Activated CD8-positive, alpha-beta memory T cell treated with anti-CD3 and anti-CD28 coated beads, Interleukin-2, amount 10 ng/mL, durations not matched to agents 7 days and 5 days (primary cell): ENCODE results near the gene PRICKLE1. TPM values are rescaled to one million over a fixed set of nuclear protein-coding genes. Genes with fewer than 3 reads are reported as not detected.

Source experiments
- ATAC-seq: fragments of 150-1000 bp; cut with Tn5 transposase; one replicate; pipeline ENCODE4 v1.10.0; 2021; ENCODE audit warnings: moderate library complexity
- CTCF ChIA-PET: fragments of 350-600 bp; sonication (Branson Sonifier 250); formaldehyde crosslinking; loops from one replicate; lab custom pipeline; 2021; ENCODE audit warnings: antibody characterized with exemption; lab: Charles Lee
- DNase-seq: peaks from one replicate; pipeline ENCODE4 v3.0.0-alpha.2; 2020
- H3K27ac Mint-ChIP-seq: one replicate; pipeline ENCODE4 v1.8.0; 2021; ENCODE audit warnings: mild to moderate bottlenecking, mixed read lengths
- H3K27me3 Mint-ChIP-seq: one replicate; pipeline ENCODE4 v1.8.0; 2021; ENCODE audit warnings: mixed read lengths
- H3K36me3 Mint-ChIP-seq: one replicate; pipeline ENCODE4 v1.8.0; 2021; ENCODE audit warnings: mild to moderate bottlenecking, mixed read lengths
- H3K4me1 Mint-ChIP-seq: one replicate; pipeline ENCODE4 v1.8.0; 2021; ENCODE audit warnings: mixed read lengths
- H3K4me3 Mint-ChIP-seq: one replicate; pipeline ENCODE4 v1.8.0; 2021; ENCODE audit warnings: mild to moderate bottlenecking, moderate library complexity, mixed read lengths
- H3K9me3 Mint-ChIP-seq: one replicate; pipeline ENCODE4 v1.8.0; 2022; ENCODE audit warnings: low read depth, mixed read lengths
- total RNA-seq, 2 experiments: library from RNA; stranded (reverse); gene quantifications; one replicate each; pipeline ENCODE4 v1.2.3, GENCODE V29; 2021

The PRICKLE1 gene
- total RNA-seq, 2 experiments from 2014 or later, result 0.61 to 1.1 TPM

- H3K36me3 Mint-ChIP-seq, result no peaks in the 10 kb centered on the region
- CTCF ChIA-PET, result no interaction called here
- peaks cover 65% of the 10 kb centered on the region for H3K27me3 Mint-ChIP-seq
- no peak overlapping the region for H3K4me3 Mint-ChIP-seq
- DNase-seq (no peak), ATAC-seq (no peak)
- peaks cover 7% of the 10 kb centered on the region for H3K4me1 Mint-ChIP-seq
- H3K27ac Mint-ChIP-seq, result no peak overlapping the region
- no peaks in the 10 kb centered on the region for H3K9me3 Mint-ChIP-seq
Observed at GRCh38 chr12:42584651-42585111, 4.9 kb downstream of the PRICKLE1 start.

- Mint-ChIP-seq H3K9me3 (no peaks in the 10 kb centered on the region), H3K4me3 (no peak overlapping the region), H3K36me3 (no peaks in the 10 kb centered on the region), H3K27me3 (peaks cover 59% of the 10 kb centered on the region), H3K4me1 (no peaks in the 10 kb centered on the region), H3K27ac (no peak overlapping the region)
- CTCF ChIA-PET, result no interaction called here
- ATAC-seq, result no peak
- DNase-seq, result no peak
Observed at GRCh38 chr12:42583016-42583415, 6.5 kb downstream of the PRICKLE1 start.

DNA sequence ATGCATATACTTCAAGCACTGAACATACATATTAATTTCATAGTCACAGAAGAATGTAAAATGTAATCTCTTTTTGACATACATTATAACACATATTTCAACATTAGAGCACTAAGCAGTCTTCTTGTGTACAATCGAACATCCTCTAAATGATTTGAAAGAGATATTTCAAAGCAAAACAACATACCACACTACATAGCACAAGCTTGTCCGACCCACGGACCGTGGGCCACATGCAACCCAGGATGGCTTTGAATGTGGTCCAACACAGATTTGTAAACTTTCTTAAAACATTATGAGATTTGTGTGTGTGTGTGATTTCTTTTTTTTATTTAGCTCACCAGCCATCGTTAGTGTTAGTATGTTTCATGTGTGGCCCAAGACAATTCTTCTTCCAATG, 7.0 kb downstream of the PRICKLE1 start:
- H3K36me3 Mint-ChIP-seq, result no peaks in the 10 kb centered on the region
- no peak for DNase-seq
- CTCF ChIA-PET, result no interaction called here
- H3K27ac Mint-ChIP-seq, result no peak overlapping the region
- peaks cover 54% of the 10 kb centered on the region for H3K27me3 Mint-ChIP-seq
- no peak for ATAC-seq
- H3K4me3 Mint-ChIP-seq, result no peak overlapping the region
- no peaks in the 10 kb centered on the region for H3K9me3 Mint-ChIP-seq
- H3K4me1 Mint-ChIP-seq, result no peaks in the 10 kb centered on the region

DNA sequence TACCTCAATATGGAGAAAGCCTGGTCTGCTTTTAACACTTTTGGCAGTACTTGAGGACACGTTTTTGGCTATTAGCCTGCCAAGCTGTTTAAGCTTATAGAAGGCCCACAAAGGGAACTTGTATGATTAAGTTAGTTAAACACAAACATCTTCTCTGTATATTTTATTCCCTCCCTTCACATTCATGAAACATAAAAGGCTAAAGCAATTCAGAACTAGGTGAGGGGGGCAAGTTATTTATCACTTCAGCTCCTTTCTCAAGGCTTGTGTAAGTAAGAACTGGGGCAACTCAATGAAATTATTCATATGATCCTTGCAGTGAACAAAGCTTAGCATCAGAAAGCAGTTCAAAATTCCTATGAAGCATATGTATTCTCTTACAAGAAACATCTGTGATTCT, 7.5 kb downstream of the PRICKLE1 start:
- no peak overlapping the region for H3K4me3 Mint-ChIP-seq
- H3K27ac Mint-ChIP-seq, result no peak overlapping the region
- no peaks in the 10 kb centered on the region for H3K4me1 Mint-ChIP-seq
- CTCF ChIA-PET, result no interaction called here
- no peaks in the 10 kb centered on the region for H3K9me3 Mint-ChIP-seq
- H3K27me3 Mint-ChIP-seq, result peaks cover 50% of the 10 kb centered on the region
- ATAC-seq, result no peak
- DNase-seq, result no peak
- no peaks in the 10 kb centered on the region for H3K36me3 Mint-ChIP-seq

GRCh38 chr12:42576374-42576773, 13.2 kb downstream of the PRICKLE1 start:
- DNase-seq (no peak), ATAC-seq (no peak)
- no peaks in the 10 kb centered on the region for H3K4me1 Mint-ChIP-seq
- no peak overlapping the region for H3K27ac Mint-ChIP-seq
- no peaks in the 10 kb centered on the region for H3K9me3 Mint-ChIP-seq
- CTCF ChIA-PET, result no interaction called here
- peaks cover 24% of the 10 kb centered on the region for H3K27me3 Mint-ChIP-seq
- no peaks in the 10 kb centered on the region for H3K36me3 Mint-ChIP-seq
- no peak overlapping the region for H3K4me3 Mint-ChIP-seq

DNA sequence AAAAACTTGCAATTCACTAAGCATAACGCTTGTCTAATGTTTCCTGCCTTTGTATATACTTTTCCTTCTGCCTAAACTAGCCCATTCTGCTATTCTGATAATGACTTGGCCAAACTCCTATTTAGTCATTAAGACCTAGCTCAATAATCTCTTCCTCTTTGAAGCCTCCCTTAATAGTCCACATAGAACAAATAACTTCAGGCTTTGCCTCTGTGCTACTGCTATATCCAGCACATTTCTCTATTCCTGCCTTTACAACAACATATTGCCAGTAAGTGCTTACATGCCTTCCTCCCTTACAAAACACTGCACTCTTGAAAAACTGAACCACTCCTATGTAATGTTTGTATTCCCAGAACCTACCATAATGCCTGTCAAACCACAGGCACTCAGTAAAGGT, 13.8 kb downstream of the PRICKLE1 start:
- no peak overlapping the region for H3K4me3 Mint-ChIP-seq
- H3K27me3 Mint-ChIP-seq, result peaks cover 23% of the 10 kb centered on the region
- ATAC-seq, result no peak
- no peak for DNase-seq
- H3K9me3 Mint-ChIP-seq, result no peaks in the 10 kb centered on the region
- no peaks in the 10 kb centered on the region for H3K36me3 Mint-ChIP-seq
- H3K27ac Mint-ChIP-seq, result no peak overlapping the region
- no peaks in the 10 kb centered on the region for H3K4me1 Mint-ChIP-seq
- CTCF ChIA-PET, result no interaction called here

DNA sequence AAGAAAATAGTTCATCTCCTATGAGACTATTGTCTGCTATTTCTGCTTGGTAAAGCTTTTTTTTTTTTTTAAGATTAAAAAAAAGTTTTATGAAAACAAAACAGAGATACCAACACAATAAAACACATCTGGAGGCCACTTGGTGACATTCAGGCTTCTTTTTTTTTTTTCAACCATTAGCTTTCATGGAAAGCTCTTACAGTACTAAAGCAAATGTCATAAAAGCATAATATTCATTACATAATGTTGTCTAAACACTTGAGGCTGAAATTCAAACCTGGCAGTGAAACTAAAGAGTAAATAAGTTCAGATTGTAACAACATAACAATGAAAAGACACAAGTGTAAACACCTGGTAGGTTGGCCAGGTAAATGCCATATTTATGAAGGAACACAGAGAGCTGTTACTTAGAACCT, 14.7 kb downstream of the PRICKLE1 start:
- Mint-ChIP-seq H3K4me3 (no peak overlapping the region), H3K27ac (no peak overlapping the region), H3K4me1 (no peaks in the 10 kb centered on the region), H3K27me3 (peaks cover 25% of the 10 kb centered on the region), H3K9me3 (no peaks in the 10 kb centered on the region), H3K36me3 (no peaks in the 10 kb centered on the region)
- ATAC-seq, result no peak
- CTCF ChIA-PET, result no interaction called here
- no peak for DNase-seq

DNA sequence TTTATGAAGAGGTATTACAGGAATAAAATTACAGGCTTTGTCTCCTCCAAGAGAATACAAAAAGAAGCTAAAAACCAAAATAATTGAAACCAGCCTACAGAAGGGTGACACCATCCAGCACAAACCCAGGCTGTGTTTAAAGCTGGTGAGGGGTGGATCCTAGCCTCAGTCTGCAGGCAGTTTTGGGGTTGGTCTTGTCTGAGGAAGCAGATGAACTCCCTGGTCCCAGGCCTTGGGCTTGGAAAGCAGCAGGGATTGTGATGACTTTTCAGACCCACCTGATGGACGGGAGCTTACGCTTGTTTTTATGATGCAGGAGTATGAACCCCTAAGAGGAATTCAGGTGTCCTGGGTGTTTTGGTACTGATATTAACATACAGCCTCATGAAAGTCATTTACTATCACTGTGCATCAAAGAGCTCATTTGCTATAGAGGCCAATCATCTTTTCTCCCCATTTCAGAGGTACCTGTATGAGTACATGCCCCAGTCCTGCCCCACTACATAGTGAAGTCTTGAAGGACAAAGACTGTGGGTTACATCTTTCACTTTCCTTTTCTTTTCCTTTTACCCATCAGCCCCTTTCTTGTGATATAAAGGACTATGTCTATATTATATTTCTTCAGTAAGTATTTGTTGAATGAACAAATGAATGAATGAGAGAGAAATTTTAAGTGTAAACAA, 18.1 kb downstream of the PRICKLE1 start:
- H3K4me1 Mint-ChIP-seq, result no peaks in the 10 kb centered on the region
- CTCF ChIA-PET, result no interaction called here
- no peak for ATAC-seq
- DNase-seq, result no peak
- H3K27me3 Mint-ChIP-seq, result peaks cover 15% of the 10 kb centered on the region
- H3K36me3 Mint-ChIP-seq, result no peaks in the 10 kb centered on the region
- no peak overlapping the region for H3K27ac Mint-ChIP-seq
- H3K9me3 Mint-ChIP-seq, result no peaks in the 10 kb centered on the region
- H3K4me3 Mint-ChIP-seq, result no peak overlapping the region

GRCh38 chr12:42570076-42570475, 19.5 kb downstream of the PRICKLE1 start:
- DNase-seq (no peak), ATAC-seq (no peak)
- CTCF ChIA-PET, result interaction anchor here (1.3 to 4.1 kb wide), 3 partner anchors 12 to 102 kb away, joined by 4 to 16 read pairs (median 4); no protein-coding TSS in a partner anchor
- Mint-ChIP-seq H3K27me3 (peaks cover 6% of the 10 kb centered on the region), H3K27ac (no peak overlapping the region), H3K4me3 (no peak overlapping the region), H3K36me3 (no peaks in the 10 kb centered on the region), H3K9me3 (no peaks in the 10 kb centered on the region), H3K4me1 (no peaks in the 10 kb centered on the region)

GRCh38 chr12:42568952-42569915, 20.3 kb downstream of the PRICKLE1 start:
- Mint-ChIP-seq H3K4me3 (no peak overlapping the region), H3K27me3 (peaks cover 6% of the 10 kb centered on the region), H3K27ac (no peak overlapping the region), H3K4me1 (no peaks in the 10 kb centered on the region), H3K36me3 (no peaks in the 10 kb centered on the region), H3K9me3 (no peaks in the 10 kb centered on the region)
- no peak for DNase-seq
- no peak for ATAC-seq
- CTCF ChIA-PET, result interaction anchor here (0.8 to 4.1 kb wide), 6 partner anchors 9 to 1293 kb away, joined by 3 to 16 read pairs (median 4); no protein-coding TSS in a partner anchor

DNA sequence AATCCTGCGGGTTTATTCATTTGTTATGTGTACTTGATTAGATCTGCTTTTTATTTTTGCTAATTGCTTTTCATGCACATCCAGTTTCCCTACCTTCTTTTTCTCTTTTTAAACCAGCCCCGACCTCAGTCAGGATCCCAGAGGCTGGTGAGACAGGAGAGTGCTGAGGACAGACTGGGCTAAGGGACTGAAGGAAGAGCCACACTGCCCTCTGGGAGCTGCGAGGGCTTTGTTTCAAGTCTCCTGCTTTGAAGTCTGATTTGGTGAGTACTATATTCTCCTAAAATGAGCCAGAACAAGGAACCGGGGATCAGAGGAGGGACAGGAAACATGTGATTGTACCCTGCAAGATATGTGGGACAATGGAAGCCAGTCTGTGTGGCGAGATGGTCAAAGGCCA, 23.9 kb downstream of the PRICKLE1 start:
- no peak for DNase-seq
- no peak for ATAC-seq
- Mint-ChIP-seq H3K36me3 (no peaks in the 10 kb centered on the region), H3K27me3 (peaks cover 4% of the 10 kb centered on the region), H3K4me3 (no peak overlapping the region), H3K9me3 (no peaks in the 10 kb centered on the region), H3K27ac (no peak overlapping the region), H3K4me1 (no peaks in the 10 kb centered on the region)
- CTCF ChIA-PET, result no interaction called here

GRCh38 chr12:42564996-42565395, 24.6 kb downstream of the PRICKLE1 start:
- Mint-ChIP-seq H3K27ac (no peak overlapping the region), H3K36me3 (no peaks in the 10 kb centered on the region), H3K27me3 (peaks cover under 1% of the 10 kb centered on the region), H3K4me3 (no peak overlapping the region), H3K9me3 (no peaks in the 10 kb centered on the region), H3K4me1 (no peaks in the 10 kb centered on the region)
- CTCF ChIA-PET, result no interaction called here
- ATAC-seq (no peak), DNase-seq (no peak)

DNA sequence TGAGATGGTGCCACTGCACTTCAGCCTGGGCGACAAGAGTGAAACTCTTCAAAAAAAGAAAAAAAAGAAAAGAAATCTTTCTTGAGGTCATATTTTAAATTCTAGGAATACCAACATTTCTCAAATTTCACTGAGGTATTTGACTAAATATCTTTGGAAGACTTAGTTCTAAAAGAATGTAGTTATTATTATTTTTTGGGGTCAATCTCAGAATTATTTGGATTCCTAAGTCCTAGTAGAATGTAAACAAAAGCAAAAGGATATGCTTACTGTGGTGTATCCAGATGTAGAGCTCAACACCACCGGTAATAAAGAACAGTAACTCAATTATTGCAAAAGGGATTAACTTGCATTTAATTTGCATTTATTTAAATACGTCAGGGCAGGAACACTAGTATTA, 25.0 kb downstream of the PRICKLE1 start:
- CTCF ChIA-PET, result no interaction called here
- no peak for DNase-seq
- no peak overlapping the region for H3K27ac Mint-ChIP-seq

GRCh38 chr12:42560977-42561376, 28.6 kb downstream of the PRICKLE1 start:
- Mint-ChIP-seq H3K27me3 (peaks cover 3% of the 10 kb centered on the region), H3K36me3 (no peaks in the 10 kb centered on the region), H3K4me3 (no peak overlapping the region), H3K27ac (no peak overlapping the region), H3K9me3 (no peaks in the 10 kb centered on the region), H3K4me1 (no peaks in the 10 kb centered on the region)
- ATAC-seq (no peak), DNase-seq (no peak)
- CTCF ChIA-PET, result no interaction called here

More for the DNA sequence above, 25.0 kb downstream of the PRICKLE1 start:
- Mint-ChIP-seq H3K9me3 (no peaks in the 10 kb centered on the region), H3K4me3 (no peak overlapping the region), H3K27me3 (no peaks in the 10 kb centered on the region), H3K36me3 (no peaks in the 10 kb centered on the region), H3K4me1 (no peaks in the 10 kb centered on the region)
- ATAC-seq, result no peak
